Measurements from ENCODE around the gene TRDMT1. TPM values are rescaled to one million over a fixed set of nuclear protein-coding genes. Genes with fewer than 3 reads are reported as not detected.

Gene TRDMT1
- total RNA-seq, 2 experiments from 2014 or later: 10.4 to 12.2 TPM

DNA sequence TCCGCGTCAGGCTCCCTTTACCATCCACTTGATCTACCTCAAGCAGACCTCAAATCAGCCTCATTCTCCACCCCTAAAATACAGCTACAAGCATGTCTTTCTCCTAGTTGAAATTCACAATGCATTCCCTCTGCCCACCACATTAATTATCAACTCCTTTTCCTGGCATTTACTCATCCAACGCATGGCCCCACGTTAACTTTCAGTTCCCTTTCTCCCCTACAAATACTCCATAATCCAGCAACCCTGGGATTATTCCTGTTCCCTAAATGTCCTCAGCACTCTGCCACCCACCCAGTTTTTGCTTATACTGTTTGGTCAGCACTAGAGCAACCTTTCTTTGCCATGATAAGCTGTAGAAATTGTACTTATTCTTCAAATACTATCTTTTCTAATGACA, 20.9 kb upstream of the TRDMT1 start:
- Histone ChIP-seq H2AFZ (ENCODE audit: low read length) (no peak overlapping the region), H3K4me1 (ENCODE audit: insufficient read depth, low read length, poor library complexity, severe bottlenecking) (peaks cover 1% of the 10 kb centered on the region), H3K9me3 (ENCODE audit: low read length) (no peaks in the 10 kb centered on the region), H3K79me2 (ENCODE audit: insufficient read depth, low read depth, low read length) (no peaks in the 10 kb centered on the region), H3K4me3 (ENCODE audit: low read depth, low read length, poor library complexity, severe bottlenecking) (no peak overlapping the region), H3K9me2 (ENCODE audit: insufficient read depth, low read length) (no peaks in the 10 kb centered on the region), H4K20me1 (ENCODE audit: insufficient read depth, low read length) (no peaks in the 10 kb centered on the region; the same call in 1 of the 2 replicates), H3K4me2 (ENCODE audit: low read length) (no peak overlapping the region), H3K27ac (ENCODE audit: low read depth, low read length, poor library complexity, severe bottlenecking) (no peak overlapping the region), H3K36me3 (ENCODE audit: insufficient read depth, low read length) (no peaks in the 10 kb centered on the region)
- intact Hi-C loops (cut with micrococcal nuclease; ENCODE audit: unreplicated experiment): no loop called here
- BruUV-seq (replicated peaks): no TSS peak
- ChIA-PET POLR2A (no interaction called here), CTCF (ENCODE audit: unreplicated experiment) (interaction anchor here (0.5 kb wide), 1 partner anchor 187 kb away, joined by 5 read pairs; no protein-coding TSS in a partner anchor)
- DNase-seq (ENCODE audit: low spot score): no peak
- no peak for TF ChIP-seq EZH2phosphoT487 (IDR thresholded peaks at IDR 0.05; ENCODE audit: borderline replicate concordance, low read depth, low read length)

DNA sequence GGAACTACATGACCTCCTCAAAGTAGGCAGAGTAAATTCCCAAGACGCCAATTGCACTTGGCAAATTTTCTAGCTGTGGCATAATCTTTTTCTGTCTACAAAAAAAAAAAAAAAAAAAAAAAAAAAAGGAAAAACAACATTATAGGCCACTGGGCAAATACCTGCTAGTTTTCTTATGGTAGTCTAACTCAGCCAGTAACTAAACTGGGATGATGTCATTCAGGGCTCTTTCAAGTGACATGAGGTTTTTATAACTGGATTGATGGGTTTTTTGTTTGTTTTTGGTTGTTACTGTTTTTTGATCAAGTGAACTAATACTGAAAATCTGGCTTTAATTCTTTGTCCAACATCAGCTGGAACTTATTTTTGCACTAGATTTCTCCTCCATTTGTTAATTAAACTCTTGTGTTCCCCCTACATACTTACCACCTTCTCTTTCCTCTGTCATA, 19.2 kb upstream of the TRDMT1 start:
- Histone ChIP-seq H3K79me2 (ENCODE audit: insufficient read depth, low read depth, low read length) (no peaks in the 10 kb centered on the region), H3K4me3 (ENCODE audit: low read depth, low read length, poor library complexity, severe bottlenecking) (no peak overlapping the region), H2AFZ (ENCODE audit: low read length) (no peak overlapping the region), H3K4me1 (ENCODE audit: insufficient read depth, low read length, poor library complexity, severe bottlenecking) (no peaks in the 10 kb centered on the region), H3K9me3 (ENCODE audit: low read length) (no peaks in the 10 kb centered on the region), H3K36me3 (ENCODE audit: insufficient read depth, low read length) (no peaks in the 10 kb centered on the region), H3K9me2 (ENCODE audit: insufficient read depth, low read length) (no peaks in the 10 kb centered on the region), H3K4me2 (ENCODE audit: low read length) (no peak overlapping the region), H3K27ac (ENCODE audit: low read depth, low read length, poor library complexity, severe bottlenecking) (no peak overlapping the region), H4K20me1 (ENCODE audit: insufficient read depth, low read length) (no peaks in the 10 kb centered on the region)
- BruUV-seq (replicated peaks): no TSS peak
- intact Hi-C loops (cut with micrococcal nuclease; ENCODE audit: unreplicated experiment): no loop called here
- ChIA-PET POLR2A (interaction anchor here (0.6 to 0.7 kb wide), 3 partner anchors 11 to 352 kb away, joined by 3 to 6 read pairs (median 4); no protein-coding TSS in a partner anchor), CTCF (ENCODE audit: unreplicated experiment) (no interaction called here)
- no peak for DNase-seq (ENCODE audit: low spot score)
- TF ChIP-seq, protein P1, sequence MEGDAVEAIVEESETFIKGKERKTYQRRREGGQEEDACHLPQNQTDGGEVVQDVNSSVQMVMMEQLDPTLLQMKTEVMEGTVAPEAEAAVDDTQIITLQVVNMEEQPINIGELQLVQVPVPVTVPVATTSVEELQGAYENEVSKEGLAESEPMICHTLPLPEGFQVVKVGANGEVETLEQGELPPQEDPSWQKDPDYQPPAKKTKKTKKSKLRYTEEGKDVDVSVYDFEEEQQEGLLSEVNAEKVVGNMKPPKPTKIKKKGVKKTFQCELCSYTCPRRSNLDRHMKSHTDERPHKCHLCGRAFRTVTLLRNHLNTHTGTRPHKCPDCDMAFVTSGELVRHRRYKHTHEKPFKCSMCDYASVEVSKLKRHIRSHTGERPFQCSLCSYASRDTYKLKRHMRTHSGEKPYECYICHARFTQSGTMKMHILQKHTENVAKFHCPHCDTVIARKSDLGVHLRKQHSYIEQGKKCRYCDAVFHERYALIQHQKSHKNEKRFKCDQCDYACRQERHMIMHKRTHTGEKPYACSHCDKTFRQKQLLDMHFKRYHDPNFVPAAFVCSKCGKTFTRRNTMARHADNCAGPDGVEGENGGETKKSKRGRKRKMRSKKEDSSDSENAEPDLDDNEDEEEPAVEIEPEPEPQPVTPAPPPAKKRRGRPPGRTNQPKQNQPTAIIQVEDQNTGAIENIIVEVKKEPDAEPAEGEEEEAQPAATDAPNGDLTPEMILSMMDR (conservative IDR thresholded peaks at IDR 0.05; ENCODE audit: low read length): no peak
- TF ChIP-seq EZH2phosphoT487 (IDR thresholded peaks at IDR 0.05; ENCODE audit: borderline replicate concordance, low read depth, low read length): no peak

DNA sequence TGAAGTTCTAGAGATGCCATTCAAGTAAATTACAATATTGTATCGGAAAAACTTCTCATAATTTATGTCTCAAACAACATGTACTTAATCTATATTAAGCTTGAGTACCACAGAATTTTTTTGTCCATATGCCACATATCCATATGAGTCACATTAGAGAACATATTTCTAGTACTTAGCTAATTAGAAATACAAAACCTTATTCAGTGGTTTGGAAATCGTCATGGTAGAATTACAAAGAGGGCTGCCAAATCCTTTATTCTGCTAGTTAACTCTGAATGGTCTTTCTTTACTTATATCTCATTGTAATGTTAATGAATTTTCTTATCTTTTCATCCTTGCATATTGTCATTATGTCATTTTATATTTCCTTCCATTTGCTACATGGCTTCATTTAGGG, 17.6 kb upstream of the TRDMT1 start:
- no peak overlapping the region for H3K4me3 ChIP-seq (ENCODE audit: low read depth, low read length, poor library complexity, severe bottlenecking)
- ChIA-PET POLR2A (no interaction called here), CTCF (ENCODE audit: unreplicated experiment) (no interaction called here)
- intact Hi-C loops (cut with micrococcal nuclease; ENCODE audit: unreplicated experiment): no loop called here
- H2AFZ ChIP-seq (ENCODE audit: low read length): no peak overlapping the region
- H3K79me2 ChIP-seq (ENCODE audit: insufficient read depth, low read depth, low read length): no peaks in the 10 kb centered on the region
- BruUV-seq (replicated peaks): no TSS peak
- TF ChIP-seq, protein P1 (conservative IDR thresholded peaks at IDR 0.05; ENCODE audit: low read length): no peak
- TF ChIP-seq EZH2phosphoT487 (IDR thresholded peaks at IDR 0.05; ENCODE audit: borderline replicate concordance, low read depth, low read length): no peak
- no peak for DNase-seq (ENCODE audit: low spot score)
- H3K9me3 ChIP-seq (ENCODE audit: low read length): no peaks in the 10 kb centered on the region
- no peaks in the 10 kb centered on the region for H4K20me1 ChIP-seq (ENCODE audit: insufficient read depth, low read length)
- H3K4me2 ChIP-seq (ENCODE audit: low read length): no peak overlapping the region
- no peaks in the 10 kb centered on the region for H3K36me3 ChIP-seq (ENCODE audit: insufficient read depth, low read length)
- no peak overlapping the region for H3K27ac ChIP-seq (ENCODE audit: low read depth, low read length, poor library complexity, severe bottlenecking)
- H3K9me2 ChIP-seq (ENCODE audit: insufficient read depth, low read length): no peaks in the 10 kb centered on the region
- H3K4me1 ChIP-seq (ENCODE audit: insufficient read depth, low read length, poor library complexity, severe bottlenecking): no peaks in the 10 kb centered on the region
